MCF 10A (cell line): ENCODE measurements around the gene MGST3. TPM values are rescaled to one million over a fixed set of nuclear protein-coding genes. Genes with fewer than 3 reads are reported as not detected.
"Not testable (repeated sequence)": the region's sequence is repeated elsewhere in the genome, so short reads cannot be mapped to it uniquely, and the experiment has no call there.

Experiments
- BruUV-seq: library from RNA; stranded (reverse); fragments of 400-500 nt; replicated peaks from 2 replicates; lab custom pipeline; 2021; lab: Mats Ljungman, UMichigan
- CTCF ChIA-PET: fragments of 300-600 bp; sonication (Branson Sonifier 250); formaldehyde crosslinking; extraction: SDS; loops from one replicate; lab custom pipeline; 2021; ENCODE audit warnings: antibody characterized with exemption, inconsistent platforms; lab: Yijun Ruan, JAX
- POLR2A ChIA-PET: fragments of 300-600, 350-650 bp; sonication (Branson Sonifier 250); formaldehyde crosslinking; extraction: SDS; loops from one replicate; lab custom pipeline; 2020; ENCODE audit warnings: antibody characterized with exemption, inconsistent platforms; lab: Yijun Ruan, JAX
- DNase-seq: peaks from one replicate; pipeline ENCODE4 v3.0.0-alpha.2; 2018; ENCODE audit not compliant: unreplicated experiment
- H3K27ac Mint-ChIP-seq: one replicate; pipeline ENCODE4 v1.8.0; 2022; ENCODE audit warnings: mild to moderate bottlenecking, low read depth, mixed read lengths; ENCODE audit not compliant: unreplicated experiment
- H3K27me3 Mint-ChIP-seq: one replicate; pipeline ENCODE4 v1.8.0; 2022; ENCODE audit warnings: mixed read lengths; ENCODE audit not compliant: insufficient read depth, unreplicated experiment
- H3K36me3 Mint-ChIP-seq: one replicate; pipeline ENCODE4 v1.8.0; 2022; ENCODE audit warnings: mild to moderate bottlenecking, moderate library complexity, mixed read lengths; ENCODE audit not compliant: insufficient read depth, unreplicated experiment
- H3K4me1 Mint-ChIP-seq: one replicate; pipeline ENCODE4 v1.8.0; 2022; ENCODE audit warnings: mixed read lengths; ENCODE audit not compliant: insufficient read depth, unreplicated experiment
- H3K4me3 Mint-ChIP-seq: one replicate; pipeline ENCODE4 v1.8.0; 2022; ENCODE audit warnings: mild to moderate bottlenecking, moderate library complexity, mixed read lengths; ENCODE audit not compliant: unreplicated experiment
- H3K9me3 Mint-ChIP-seq: one replicate; pipeline ENCODE4 v1.8.0; 2022; ENCODE audit warnings: mixed read lengths; ENCODE audit not compliant: unreplicated experiment
- intact Hi-C: fragments of 100-400 bp; cut with micrococcal nuclease; formaldehyde crosslinking; loops from 2 replicates; pipeline ENCODE4 v1.14.1; 2022
- total RNA-seq: library from RNA; stranded (reverse); gene quantifications from 2 replicates; pipeline ENCODE4 v1.2.3, GENCODE V29; 2022
- TF ChIP-seq, protein P1 (sequence below): fragments of 200-600 bp; IDR thresholded peaks from one replicate; pipeline ENCODE4 v1.8.0; 2022; ENCODE audit warnings: antibody characterized with exemption, mild to moderate bottlenecking; ENCODE audit not compliant: unreplicated experiment

The MGST3 gene
- total RNA-seq, 1 experiment from 2014 or later: 75.5 TPM

DNA sequence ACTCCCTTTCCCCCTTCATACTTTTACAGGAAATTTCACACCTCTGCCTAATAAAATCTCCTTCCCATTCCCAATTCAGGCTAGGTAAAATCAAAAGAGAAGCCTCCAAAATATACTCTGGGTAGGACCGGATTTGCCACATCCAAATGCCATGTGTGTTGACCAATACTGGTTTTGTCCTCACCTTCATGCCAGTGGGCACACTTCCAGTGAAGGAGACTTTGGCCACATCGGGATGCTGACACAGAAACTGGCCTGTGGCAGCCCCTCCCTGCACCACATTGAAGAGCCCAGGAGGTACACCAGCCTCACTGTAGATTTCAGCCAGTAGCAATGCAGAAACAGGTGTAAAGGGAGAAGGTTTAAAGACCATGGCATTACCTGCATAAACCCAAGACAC is 49.3 kb downstream of the MGST3 start:
- no TSS peak for BruUV-seq
- no peaks in the 10 kb centered on the region for H3K9me3 Mint-ChIP-seq
- no peak for DNase-seq
- peaks cover 13% of the 10 kb centered on the region for H3K4me1 Mint-ChIP-seq
- TF ChIP-seq, protein P1, sequence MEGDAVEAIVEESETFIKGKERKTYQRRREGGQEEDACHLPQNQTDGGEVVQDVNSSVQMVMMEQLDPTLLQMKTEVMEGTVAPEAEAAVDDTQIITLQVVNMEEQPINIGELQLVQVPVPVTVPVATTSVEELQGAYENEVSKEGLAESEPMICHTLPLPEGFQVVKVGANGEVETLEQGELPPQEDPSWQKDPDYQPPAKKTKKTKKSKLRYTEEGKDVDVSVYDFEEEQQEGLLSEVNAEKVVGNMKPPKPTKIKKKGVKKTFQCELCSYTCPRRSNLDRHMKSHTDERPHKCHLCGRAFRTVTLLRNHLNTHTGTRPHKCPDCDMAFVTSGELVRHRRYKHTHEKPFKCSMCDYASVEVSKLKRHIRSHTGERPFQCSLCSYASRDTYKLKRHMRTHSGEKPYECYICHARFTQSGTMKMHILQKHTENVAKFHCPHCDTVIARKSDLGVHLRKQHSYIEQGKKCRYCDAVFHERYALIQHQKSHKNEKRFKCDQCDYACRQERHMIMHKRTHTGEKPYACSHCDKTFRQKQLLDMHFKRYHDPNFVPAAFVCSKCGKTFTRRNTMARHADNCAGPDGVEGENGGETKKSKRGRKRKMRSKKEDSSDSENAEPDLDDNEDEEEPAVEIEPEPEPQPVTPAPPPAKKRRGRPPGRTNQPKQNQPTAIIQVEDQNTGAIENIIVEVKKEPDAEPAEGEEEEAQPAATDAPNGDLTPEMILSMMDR: no peak
- H3K27ac Mint-ChIP-seq: peak overlapping the region; percentile 52
- H3K4me3 Mint-ChIP-seq: no peak overlapping the region
- ChIA-PET POLR2A (no interaction called here), CTCF (interaction anchor here (1.0 to 1.5 kb wide), 2 partner anchors 78 to 277 kb away, joined by 3 to 4 read pairs; no protein-coding TSS in a partner anchor)
- intact Hi-C loops: no loop called here
- H3K27me3 Mint-ChIP-seq: no peaks in the 10 kb centered on the region
- H3K36me3 Mint-ChIP-seq: peaks cover 92% of the 10 kb centered on the region

GRCh38 chr1:165680773-165681172 is 49.7 kb downstream of the MGST3 start:
- H3K4me1 Mint-ChIP-seq, intact Hi-C loops, BruUV-seq, DNase-seq, H3K4me3 Mint-ChIP-seq, H3K9me3 Mint-ChIP-seq, H3K27me3 Mint-ChIP-seq: not testable (repeated sequence)
- H3K36me3 Mint-ChIP-seq: peaks cover 93% of the 10 kb centered on the region
- POLR2A ChIA-PET: interaction anchor here (1.0 to 1.1 kb wide), 2 partner anchors 16 to 18 kb away, joined by 3 to 6 read pairs; partner anchors contain the start of gene ALDH9A1
- CTCF ChIA-PET: interaction anchor here (0.9 to 1.3 kb wide), 2 partner anchors 26 to 234 kb away, joined by 3 read pairs; no protein-coding TSS in a partner anchor
- peak overlapping the region; percentile 52 for H3K27ac Mint-ChIP-seq

- POLR2A ChIA-PET: interaction anchor here (0.6 to 2.5 kb wide), 5 partner anchors 12 to 65 kb away, joined by 3 to 10 read pairs (median 4); partner anchors contain the start of gene ALDH9A1
- peaks cover 9% of the 10 kb centered on the region for H3K9me3 Mint-ChIP-seq
- intact Hi-C loops: no loop called here
- H3K27me3 Mint-ChIP-seq: no peaks in the 10 kb centered on the region
- no TSS peak for BruUV-seq
- H3K4me1 Mint-ChIP-seq: peaks cover 15% of the 10 kb centered on the region
- no peak for DNase-seq
- TF ChIP-seq, protein P1: no peak
- peaks cover 89% of the 10 kb centered on the region for H3K36me3 Mint-ChIP-seq
- CTCF ChIA-PET: interaction anchor here (0.5 to 4.4 kb wide), 3 partner anchors 13 to 91 kb away, joined by 3 to 22 read pairs (median 3); partner anchors contain the start of gene ALDH9A1
- H3K27ac Mint-ChIP-seq: peak overlapping the region; percentile 50
- H3K4me3 Mint-ChIP-seq: no peak overlapping the region
Measured at GRCh38 chr1:165683848-165684485, 52.9 kb downstream of the MGST3 start.

- CTCF ChIA-PET: interaction anchor here (0.6 to 4.4 kb wide), 9 partner anchors 8 to 227 kb away, joined by 3 to 22 read pairs (median 3); partner anchors contain the start of gene ALDH9A1
- Mint-ChIP-seq H3K27ac (peak overlapping the region; percentile 5), H3K9me3 (peaks cover 9% of the 10 kb centered on the region), H3K36me3 (peaks cover 87% of the 10 kb centered on the region), H3K4me3 (no peak overlapping the region), H3K27me3 (no peaks in the 10 kb centered on the region), H3K4me1 (peaks cover 15% of the 10 kb centered on the region)
- no TSS peak for BruUV-seq
- TF ChIP-seq, protein P1: no peak
- POLR2A ChIA-PET: interaction anchor here (1.1 to 1.2 kb wide), 3 partner anchors 9 to 82 kb away, joined by 3 to 4 read pairs (median 4); no protein-coding TSS in a partner anchor
- intact Hi-C loops: no loop called here
- no peak for DNase-seq
Measured at GRCh38 chr1:165686121-165686970, 55.3 kb downstream of the MGST3 start.
